ENCODE results near the gene SIPA1L3. TPM values are rescaled to one million over a fixed set of nuclear protein-coding genes. Genes with fewer than 3 reads are reported as not detected.

SIPA1L3 gene
- polyA plus RNA-seq, 2 of the 4 experiments (the other 2 are of a cell fraction): 28.9 to 50.6 TPM

DNA sequence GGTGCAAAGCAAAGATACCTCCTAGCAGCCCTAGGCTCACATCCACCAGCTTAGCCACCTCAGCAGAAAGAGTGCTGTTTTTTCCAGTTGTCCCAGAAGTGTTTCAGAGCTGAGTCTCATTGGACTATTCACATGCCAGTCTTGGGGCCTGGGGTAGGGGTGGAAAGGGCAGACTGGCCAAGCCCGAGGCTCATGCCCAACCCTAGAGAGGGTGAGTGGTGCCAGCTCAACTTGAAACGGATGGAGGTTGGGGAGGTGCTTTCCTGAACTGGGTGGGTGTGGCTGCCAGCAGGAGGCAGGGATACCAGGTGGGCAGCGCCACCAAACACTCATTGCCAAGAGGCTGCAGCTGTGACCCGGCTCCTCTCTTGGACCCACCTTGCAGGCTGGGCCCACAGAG is 200.1 kb downstream of the SIPA1L3 start:
- TF ChIP-seq, protein P1, sequence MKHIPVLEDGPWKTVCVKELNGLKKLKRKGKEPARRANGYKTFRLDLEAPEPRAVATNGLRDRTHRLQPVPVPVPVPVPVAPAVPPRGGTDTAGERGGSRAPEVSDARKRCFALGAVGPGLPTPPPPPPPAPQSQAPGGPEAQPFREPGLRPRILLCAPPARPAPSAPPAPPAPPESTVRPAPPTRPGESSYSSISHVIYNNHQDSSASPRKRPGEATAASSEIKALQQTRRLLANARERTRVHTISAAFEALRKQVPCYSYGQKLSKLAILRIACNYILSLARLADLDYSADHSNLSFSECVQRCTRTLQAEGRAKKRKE (CRISPR knock-in tag; IDR thresholded peaks at IDR 0.05; ENCODE audit: low read depth): no peak
- TF ChIP-seq CHD2 (IDR thresholded peaks at IDR 0.05; ENCODE audit: low read length, partially characterized antibody): no peak
- no peak for TF ChIP-seq CEBPB (IDR thresholded peaks at IDR 0.05)
- TF ChIP-seq PHF8 (IDR thresholded peaks at IDR 0.05; ENCODE audit: borderline replicate concordance, low read depth): no peak
- TF ChIP-seq TP53 (CRISPR knock-in tag; IDR thresholded peaks at IDR 0.05): no peak
- no peak for TF ChIP-seq HOXA7 (CRISPR knock-in tag; IDR thresholded peaks at IDR 0.05)
- TF ChIP-seq HOXB5 (CRISPR knock-in tag; IDR thresholded peaks at IDR 0.05): no peak
- no peak for TF ChIP-seq RFX5 (IDR thresholded peaks at IDR 0.05)
- TF ChIP-seq, protein P2, sequence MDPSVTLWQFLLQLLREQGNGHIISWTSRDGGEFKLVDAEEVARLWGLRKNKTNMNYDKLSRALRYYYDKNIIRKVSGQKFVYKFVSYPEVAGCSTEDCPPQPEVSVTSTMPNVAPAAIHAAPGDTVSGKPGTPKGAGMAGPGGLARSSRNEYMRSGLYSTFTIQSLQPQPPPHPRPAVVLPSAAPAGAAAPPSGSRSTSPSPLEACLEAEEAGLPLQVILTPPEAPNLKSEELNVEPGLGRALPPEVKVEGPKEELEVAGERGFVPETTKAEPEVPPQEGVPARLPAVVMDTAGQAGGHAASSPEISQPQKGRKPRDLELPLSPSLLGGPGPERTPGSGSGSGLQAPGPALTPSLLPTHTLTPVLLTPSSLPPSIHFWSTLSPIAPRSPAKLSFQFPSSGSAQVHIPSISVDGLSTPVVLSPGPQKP (IDR thresholded peaks at IDR 0.05; ENCODE audit: low read depth, low read length): no peak
- TF ChIP-seq RAD21 (conservative IDR thresholded peaks at IDR 0.05 in 1 of 2, IDR thresholded peaks at IDR 0.05 in 1 of 2): no peak
- no peak for TF ChIP-seq ZFP36 (IDR thresholded peaks at IDR 0.05; ENCODE audit: borderline replicate concordance, partially characterized antibody)
- no peak for TF ChIP-seq SMC3 (IDR thresholded peaks at IDR 0.05)
- no peak for TF ChIP-seq CBX2 (IDR thresholded peaks at IDR 0.05; ENCODE audit: borderline replicate concordance, low read depth)
- TF ChIP-seq RNF2 (IDR thresholded peaks at IDR 0.05; ENCODE audit: borderline replicate concordance, low read depth): no peak
- POLR2A ChIA-PET: interaction anchor here (0.7 kb wide), 1 partner anchor 180 kb away, joined by 3 read pairs; no protein-coding TSS in a partner anchor
- H3K4me3 ChIP-seq: no peak overlapping the region
- FAIRE-seq (no peak), ATAC-seq (peak in 1 of 2 experiments; percentile 8; a peak in 1 of 6 replicates), DNase-seq (ENCODE audit: low read depth in 1 of 2, low spot score in 1 of 2) (no peak)
- no peak overlapping the region for H3K4me2 ChIP-seq
- CTCF ChIA-PET: interaction anchor here (0.8 to 7.8 kb wide), 8 partner anchors 12 to 409 kb away, joined by 3 to 70 read pairs (median 4); no protein-coding TSS in a partner anchor
- WGBS (ENCODE audit: missing lambda C conversion rate): 80% methylated on average over 4 of the region's 4 CpGs
- H3K27ac ChIP-seq: peak overlapping the region in 1 of 2 experiments; percentile 5; a peak in 1 of 6 replicates
- H3K4me1 ChIP-seq: peaks cover 9% of the 10 kb centered on the region; the same call in 2 of the 3 replicates
- no peaks in the 10 kb centered on the region for H3K9me3 ChIP-seq

DNA sequence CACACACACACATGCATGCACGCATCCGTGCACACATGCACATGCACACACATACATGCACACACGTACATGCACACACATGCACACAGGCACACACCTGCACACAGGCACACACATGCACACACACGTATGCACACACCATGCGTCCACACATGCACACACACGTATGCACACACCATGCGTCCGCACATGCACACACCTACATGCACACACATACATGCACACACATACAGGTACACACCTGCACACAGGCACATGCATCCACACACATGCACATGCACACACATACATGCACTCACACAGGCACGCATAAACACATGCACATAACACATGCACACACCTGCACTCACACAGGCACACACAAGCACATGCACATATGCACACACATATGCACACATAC is 204.9 kb downstream of the SIPA1L3 start:
- TF ChIP-seq KDM1A (IDR thresholded peaks at IDR 0.05; ENCODE audit: low read depth): peak; percentile 84; the same call in 1 of the 2 replicates
- TF ChIP-seq, protein P3, sequence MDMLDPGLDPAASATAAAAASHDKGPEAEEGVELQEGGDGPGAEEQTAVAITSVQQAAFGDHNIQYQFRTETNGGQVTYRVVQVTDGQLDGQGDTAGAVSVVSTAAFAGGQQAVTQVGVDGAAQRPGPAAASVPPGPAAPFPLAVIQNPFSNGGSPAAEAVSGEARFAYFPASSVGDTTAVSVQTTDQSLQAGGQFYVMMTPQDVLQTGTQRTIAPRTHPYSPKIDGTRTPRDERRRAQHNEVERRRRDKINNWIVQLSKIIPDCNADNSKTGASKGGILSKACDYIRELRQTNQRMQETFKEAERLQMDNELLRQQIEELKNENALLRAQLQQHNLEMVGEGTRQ (IDR thresholded peaks at IDR 0.05): no peak
- TF ChIP-seq NR3C1 (IDR thresholded peaks at IDR 0.05): no peak
- no peak overlapping the region for H3K27ac ChIP-seq
- H3K9me3 ChIP-seq: no peaks in the 10 kb centered on the region
- peak; percentile 70 for FAIRE-seq
- 95% methylated on average over 9 of the region's 9 CpGs for WGBS (ENCODE audit: missing lambda C conversion rate)
- H3K4me1 ChIP-seq: peaks cover 2% of the 10 kb centered on the region; the same call in 1 of the 3 replicates
- ChIA-PET CTCF (interaction anchor here (0.8 to 7.8 kb wide), 8 partner anchors 9 to 209 kb away, joined by 3 to 70 read pairs (median 4); no protein-coding TSS in a partner anchor), POLR2A (no interaction called here)
- no peak overlapping the region for H3K4me3 ChIP-seq
- H3K4me2 ChIP-seq: no peak overlapping the region
- ATAC-seq: no peak
- no peak for DNase-seq (ENCODE audit: low read depth in 1 of 2, low spot score in 1 of 2)

DNA sequence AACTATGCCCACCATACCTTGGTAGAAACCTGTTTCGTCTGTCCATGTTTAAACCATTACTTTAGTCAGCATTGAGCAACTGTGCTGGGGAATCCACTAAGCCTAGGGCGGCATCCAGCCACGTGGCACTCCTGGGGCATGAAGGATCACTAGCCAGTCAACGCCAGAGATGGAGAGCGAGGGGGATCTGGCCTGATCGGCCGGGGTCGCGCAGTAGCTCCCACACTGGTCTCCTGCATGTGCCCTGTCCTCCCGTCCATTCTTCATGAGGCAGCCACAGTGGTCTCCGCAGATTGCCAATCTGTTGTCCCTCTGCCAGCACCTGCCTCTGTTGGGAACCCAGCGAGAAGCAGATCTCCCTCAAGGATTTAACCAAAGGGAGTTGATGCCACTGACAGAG is 207.6 kb downstream of the SIPA1L3 start:
- no peak overlapping the region for H3K4me3 ChIP-seq
- WGBS (ENCODE audit: missing lambda C conversion rate): 93% methylated on average over 12 of the region's 12 CpGs
- H3K27ac ChIP-seq: no peak overlapping the region
- no peak overlapping the region for H3K4me2 ChIP-seq
- FAIRE-seq: no peak
- ChIA-PET CTCF (interaction anchor here (0.9 to 3.2 kb wide), 10 partner anchors 12 to 216 kb away, joined by 3 to 14 read pairs (median 4); partner anchors contain the start of gene SIPA1L3), POLR2A (no interaction called here)
- DNase-seq (ENCODE audit: low read depth in 1 of 2, low spot score in 1 of 2): no peak
- no peaks in the 10 kb centered on the region for H3K4me1 ChIP-seq
- TF ChIP-seq FOSB (CRISPR knock-in tag; IDR thresholded peaks at IDR 0.05) (no peak), POLR2AphosphoS2 (conservative IDR thresholded peaks at IDR 0.05; ENCODE audit: low read length) (0 out of 2 replicates have a peak, but pooled peaks have one; percentile 62), POLR2A (IDR thresholded peaks at IDR 0.05; ENCODE audit: low read length) (no peak), JUN (IDR thresholded peaks at IDR 0.05) (no peak)
- TF ChIP-seq, protein P3 (IDR thresholded peaks at IDR 0.05): no peak
- TF ChIP-seq, protein P4, sequence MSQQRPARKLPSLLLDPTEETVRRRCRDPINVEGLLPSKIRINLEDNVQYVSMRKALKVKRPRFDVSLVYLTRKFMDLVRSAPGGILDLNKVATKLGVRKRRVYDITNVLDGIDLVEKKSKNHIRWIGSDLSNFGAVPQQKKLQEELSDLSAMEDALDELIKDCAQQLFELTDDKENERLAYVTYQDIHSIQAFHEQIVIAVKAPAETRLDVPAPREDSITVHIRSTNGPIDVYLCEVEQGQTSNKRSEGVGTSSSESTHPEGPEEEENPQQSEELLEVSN (IDR thresholded peaks at IDR 0.05; ENCODE audit: borderline replicate concordance, low read depth): no peak
- no peak; a peak in 1 of 6 replicates for ATAC-seq
- H3K9me3 ChIP-seq: no peaks in the 10 kb centered on the region
